NCI-H748 (cell line): ENCODE data around the gene NKD2.
"Not testable (repeated sequence)": the region's sequence is repeated elsewhere in the genome, so short reads cannot be mapped to it uniquely, and the experiment has no call there.

Experiments
- DNase-seq: peaks from one replicate; lab custom pipeline; 2025; ENCODE audit not compliant: unreplicated experiment; lab: John Stamatoyannopoulos, UW

NKD2 gene

GRCh38 chr5:1056611-1057484 lies 48.2 kb downstream of the NKD2 start:
- no peak for DNase-seq

DNA sequence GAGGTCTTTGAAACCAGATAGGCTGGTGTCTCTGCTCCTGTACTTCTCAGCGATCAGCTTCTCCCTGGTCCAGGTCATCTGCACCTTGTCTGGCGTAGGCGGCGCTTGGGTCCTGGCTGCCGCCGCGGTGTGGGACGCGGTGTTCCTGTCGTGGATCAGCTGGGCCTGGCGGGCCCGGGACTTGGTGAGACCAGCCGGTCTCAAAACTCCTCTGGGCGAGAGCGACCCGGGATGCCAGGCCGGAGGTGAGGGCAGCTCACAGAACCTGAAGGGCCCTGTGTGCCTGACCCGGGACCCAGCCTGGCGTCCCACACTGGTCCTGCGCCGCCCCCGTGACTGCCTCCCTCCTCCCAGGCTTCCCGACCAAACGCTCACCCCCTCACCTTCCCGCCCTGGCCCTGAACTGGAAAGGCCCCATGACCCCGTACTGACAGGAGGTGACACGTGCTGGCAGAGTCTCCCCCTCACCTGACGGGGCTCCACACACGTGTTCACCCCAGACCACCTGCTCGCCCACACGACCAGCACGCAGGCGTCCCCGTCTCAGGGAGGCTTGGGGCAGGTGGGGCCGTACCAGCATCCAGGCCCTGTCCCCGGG lies 49.0 kb downstream of the NKD2 start:
- no peak for DNase-seq

DNA sequence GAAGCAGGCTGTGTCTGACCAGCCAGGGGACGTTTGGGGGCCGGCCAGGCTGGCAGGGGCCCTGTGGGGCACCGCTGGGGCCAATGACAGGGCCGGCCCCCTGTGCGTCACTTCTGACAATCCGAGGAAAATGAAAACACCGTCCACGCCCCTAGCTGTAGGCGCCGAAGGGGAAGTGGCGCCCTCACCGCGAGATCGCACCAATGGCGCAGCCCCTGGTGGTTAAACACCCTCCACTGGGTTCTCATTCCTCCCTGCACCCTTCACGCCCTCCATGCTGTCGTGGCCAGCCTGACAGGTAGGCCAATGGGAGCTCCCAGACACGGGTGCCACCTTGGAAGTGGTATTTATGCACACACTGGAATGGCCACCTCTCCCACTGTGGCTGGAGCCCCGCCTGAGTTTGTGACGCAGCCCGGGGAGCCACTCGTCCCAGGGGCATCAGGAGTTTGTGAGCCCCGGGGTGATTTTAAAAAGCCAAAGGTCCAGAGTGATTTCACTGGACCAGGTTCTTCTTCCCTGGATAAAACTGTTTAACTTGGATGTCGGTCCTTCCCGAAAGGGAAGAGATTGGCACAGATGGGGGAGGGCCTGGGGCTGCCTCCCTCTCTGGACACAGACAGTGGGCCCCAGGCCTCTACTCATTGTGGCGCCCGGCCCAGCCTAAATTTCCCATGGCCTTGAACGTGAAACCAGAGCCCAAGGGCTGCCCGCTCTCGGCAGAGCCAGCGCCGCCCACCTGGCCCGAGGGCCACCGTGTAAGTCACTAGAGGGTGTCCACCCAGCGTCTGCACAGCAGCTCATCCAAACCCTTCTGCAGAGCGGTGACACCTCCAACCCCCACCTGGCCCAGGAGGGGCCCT lies 49.7 kb downstream of the NKD2 start:
- DNase-seq: no peak

- DNase-seq: no peak
Measured at GRCh38 chr5:1058988-1059883, 50.6 kb downstream of the NKD2 start.

DNA sequence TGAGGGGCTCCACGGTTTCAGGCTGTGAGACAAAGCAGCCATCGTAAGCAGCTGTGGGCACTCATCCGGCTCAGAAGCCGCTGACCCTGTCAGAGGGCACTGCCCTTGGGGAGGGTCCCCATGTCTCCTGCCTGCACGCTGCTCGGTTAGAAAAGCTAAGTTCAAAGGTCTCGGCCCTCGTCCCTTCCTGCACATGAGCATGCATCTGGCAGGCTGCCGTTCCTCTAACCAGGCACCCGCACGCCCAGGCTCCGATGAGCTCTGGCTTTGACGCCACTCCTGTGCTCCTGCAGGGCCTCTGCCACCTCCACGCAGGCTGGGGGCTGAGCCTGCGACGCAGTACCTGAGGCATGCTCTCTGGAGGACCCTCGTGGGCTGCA lies 51.3 kb downstream of the NKD2 start:
- DNase-seq: no peak

GRCh38 chr5:1060535-1060981 lies 52.0 kb downstream of the NKD2 start:
- DNase-seq: no peak

GRCh38 chr5:1061292-1061691 lies 52.7 kb downstream of the NKD2 start:
- not testable (repeated sequence) for DNase-seq

- DNase-seq: no peak
Measured at GRCh38 chr5:1061916-1062315, 53.3 kb downstream of the NKD2 start.

DNA sequence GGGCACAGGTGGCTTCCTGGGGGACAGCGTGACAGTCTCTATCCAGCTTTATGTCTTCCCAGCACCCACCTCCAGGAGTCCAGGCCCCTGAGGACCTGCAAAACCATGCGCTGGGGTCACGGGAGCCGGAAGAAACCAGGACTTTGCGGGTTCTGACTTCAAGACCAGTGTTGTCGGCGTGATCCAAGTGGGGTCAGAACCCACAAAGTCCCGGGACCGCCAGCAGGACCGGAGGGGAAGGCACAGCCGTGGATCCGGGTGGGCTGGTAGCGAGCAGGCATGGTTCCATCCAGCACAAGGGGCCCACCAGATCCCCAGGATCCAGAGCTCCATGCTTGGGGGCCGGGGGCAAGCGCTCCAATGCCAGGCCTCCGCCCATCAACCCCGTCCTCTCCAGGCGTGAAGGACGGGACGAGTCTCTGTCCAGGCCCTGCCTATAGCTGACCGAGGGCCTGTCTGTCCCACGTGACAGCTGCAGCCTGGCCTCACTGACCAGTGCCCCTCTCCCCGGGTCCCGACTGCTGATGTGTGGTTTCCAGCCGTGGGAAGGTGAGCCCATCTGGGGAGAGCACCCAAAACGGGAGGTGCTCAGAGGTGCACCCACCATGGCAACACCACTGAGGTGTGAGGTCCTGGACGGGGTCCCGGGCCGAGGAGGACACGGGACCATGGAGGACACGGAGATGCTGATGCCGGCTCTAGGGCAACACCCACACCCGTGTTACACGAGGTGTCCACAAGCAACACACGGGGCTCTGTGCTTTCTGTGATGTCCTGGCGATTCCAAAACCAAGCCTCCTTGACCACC lies 54.4 kb downstream of the NKD2 start:
- DNase-seq: no peak

DNA sequence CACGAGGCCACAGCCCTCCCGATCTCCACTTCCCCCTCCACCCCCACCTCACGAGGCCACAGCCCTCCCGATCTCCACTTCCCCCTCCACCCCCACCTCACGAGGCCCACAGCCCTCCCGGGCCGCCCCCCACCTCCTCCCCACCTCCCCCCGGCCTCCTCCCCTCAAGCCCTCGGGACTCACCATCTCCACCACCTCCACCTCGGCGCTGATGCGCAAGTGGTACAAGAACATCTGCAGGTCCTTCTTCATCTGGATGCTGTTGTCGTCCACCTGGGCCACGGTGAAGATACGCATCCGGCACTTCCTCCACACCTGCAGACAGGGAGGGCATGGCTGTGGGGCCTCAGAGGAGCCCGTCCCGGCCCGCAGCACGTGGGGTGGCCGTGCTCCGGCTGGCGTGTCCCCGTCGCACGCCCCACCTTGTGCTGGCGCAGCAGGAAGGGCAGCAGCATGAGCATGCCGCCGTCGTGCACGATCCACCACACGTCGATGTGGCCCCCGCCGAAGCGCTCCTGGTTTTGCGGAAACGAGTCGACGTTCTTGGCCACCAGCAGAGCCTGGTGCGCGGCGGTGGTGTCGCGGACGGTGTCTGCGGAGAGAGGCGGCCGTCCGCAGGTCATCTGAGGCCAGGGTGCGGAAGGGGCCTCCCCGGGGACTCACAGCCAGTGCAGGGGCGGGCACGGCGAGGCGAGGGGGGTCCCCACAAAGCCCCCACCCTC lies 55.2 kb downstream of the NKD2 start:
- no peak for DNase-seq

- DNase-seq: no peak
Measured at GRCh38 chr5:1064383-1065142, 56.0 kb downstream of the NKD2 start.

DNA sequence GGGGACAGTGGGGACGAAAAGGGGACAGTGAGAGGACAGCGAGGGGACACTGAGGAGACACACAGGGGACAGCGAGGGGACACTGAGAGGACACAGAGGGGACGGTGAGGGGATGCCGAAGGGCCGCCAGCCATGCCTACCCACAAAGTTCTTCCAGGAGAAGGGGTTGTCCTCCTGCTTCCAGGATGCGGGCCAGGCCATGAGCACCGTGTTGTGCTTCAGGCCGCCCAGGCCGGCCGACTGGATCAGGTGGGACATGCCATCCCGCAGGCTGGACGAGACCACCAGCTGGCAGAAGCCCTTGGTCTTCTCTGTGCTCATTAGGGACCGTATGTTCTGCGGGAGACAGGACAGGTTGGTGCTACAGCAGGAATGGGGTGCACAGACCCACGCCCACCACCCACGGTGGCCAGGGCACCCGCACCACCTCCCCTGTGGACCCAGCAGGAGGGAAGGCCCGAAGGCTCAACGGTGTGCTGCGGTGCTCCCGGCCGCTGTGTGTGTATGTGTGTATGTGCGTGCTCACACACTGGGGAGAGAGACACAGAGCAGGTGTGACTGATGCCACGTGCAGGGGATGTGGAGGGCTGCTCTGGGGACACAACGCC lies 56.6 kb downstream of the NKD2 start:
- no peak for DNase-seq

- no peak for DNase-seq
Measured at GRCh38 chr5:1065891-1066650, 57.5 kb downstream of the NKD2 start.

GRCh38 chr5:1066676-1067075 lies 58.1 kb downstream of the NKD2 start:
- DNase-seq: no peak

DNA sequence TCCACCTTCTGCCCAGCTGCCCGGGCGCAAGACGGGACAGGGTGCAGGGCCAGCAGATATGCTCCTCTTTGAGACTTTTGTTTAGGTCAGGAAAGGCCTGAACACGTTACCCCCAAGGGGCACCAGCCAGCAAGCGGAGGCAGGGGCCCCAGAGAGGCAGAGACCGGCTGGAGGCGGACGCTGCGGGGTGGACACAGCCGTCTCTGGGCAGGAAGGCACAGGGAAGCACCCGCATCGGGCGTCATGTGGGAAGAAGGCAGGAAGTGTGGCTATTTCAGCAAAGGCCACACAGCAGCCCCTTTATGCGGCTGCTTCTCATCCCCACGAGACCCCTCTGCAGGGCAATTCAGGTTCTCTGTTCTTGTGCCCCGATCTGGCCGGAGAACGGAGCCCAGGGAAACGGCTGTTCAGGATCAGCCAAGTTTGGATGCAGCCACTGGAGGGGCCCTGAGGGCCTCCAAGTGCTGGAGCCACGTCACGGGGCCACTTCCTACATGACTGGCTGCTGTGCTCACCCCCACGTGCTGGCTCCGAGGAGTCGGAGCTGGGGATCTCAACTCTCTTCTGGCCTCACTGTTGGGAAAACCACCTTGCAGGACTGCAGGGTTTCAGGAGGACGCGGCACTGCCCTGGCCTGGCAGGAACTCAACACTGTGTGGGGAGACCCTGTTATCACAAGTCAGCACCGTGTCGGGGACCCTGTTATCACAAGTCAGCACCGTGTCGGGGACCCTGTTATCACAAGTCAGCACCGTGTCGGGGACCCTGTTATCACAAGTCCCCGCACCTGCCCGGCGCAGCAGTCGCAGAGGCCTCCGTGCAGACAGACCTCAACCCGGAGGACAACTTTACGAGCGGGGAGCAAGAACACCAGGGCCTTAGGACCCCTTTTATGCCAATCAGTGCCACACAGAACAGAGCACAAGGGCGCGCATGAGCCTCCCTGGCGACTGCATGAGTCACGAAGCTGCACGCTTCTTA lies 58.8 kb downstream of the NKD2 start:
- DNase-seq: no peak
